ENCODE results near the gene AMZ2.
"Not testable (repeated sequence)": the region's sequence is repeated elsewhere in the genome, so short reads cannot be mapped to it uniquely, and the experiment has no call there.

AMZ2 gene

GRCh38 chr17:68209191-68209900, 38.5 kb upstream of the AMZ2 start:
- not testable (repeated sequence) for ATAC-seq (ENCODE audit: low read depth); H3K27ac Mint-ChIP-seq
- H3K4me1 Mint-ChIP-seq: peaks cover 29% of the 10 kb centered on the region

GRCh38 chr17:68210570-68211315, 37.1 kb upstream of the AMZ2 start:
- Mint-ChIP-seq H3K9me3 (no peaks in the 10 kb centered on the region), H3K27me3 (no peaks in the 10 kb centered on the region), H3K36me3 (peaks cover 11% of the 10 kb centered on the region), H3K27ac (peak overlapping the region; percentile 49), H3K4me1 (peaks cover 32% of the 10 kb centered on the region), H3K4me3 (no peak overlapping the region)
- ATAC-seq (ENCODE audit: low read depth): no peak
- DNase-seq (ENCODE audit: low spot score in 2 of 2): no peak

More at GRCh38 chr17:68209191-68209900, 38.5 kb upstream of the AMZ2 start:
- not testable (repeated sequence) for H3K27me3 Mint-ChIP-seq; H3K4me3 Mint-ChIP-seq; DNase-seq (ENCODE audit: low spot score in 2 of 2); H3K9me3 Mint-ChIP-seq
- peaks cover 11% of the 10 kb centered on the region for H3K36me3 Mint-ChIP-seq

- DNase-seq (ENCODE audit: low spot score in 2 of 2) (peak; percentile 19 to 25), ATAC-seq (ENCODE audit: low read depth) (peak; percentile 89)
- H3K27me3 Mint-ChIP-seq, H3K9me3 Mint-ChIP-seq: not testable (repeated sequence)
- H3K27ac Mint-ChIP-seq: peak overlapping the region; percentile 83
- peaks cover 31% of the 10 kb centered on the region for H3K4me1 Mint-ChIP-seq
- peak overlapping the region; percentile 61 for H3K4me3 Mint-ChIP-seq
- peaks cover 15% of the 10 kb centered on the region for H3K36me3 Mint-ChIP-seq
Measured at GRCh38 chr17:68213428-68214411, 34.1 kb upstream of the AMZ2 start.

- Mint-ChIP-seq H3K27ac (peak overlapping the region; percentile 83), H3K4me1 (peaks cover 33% of the 10 kb centered on the region), H3K36me3 (peaks cover 15% of the 10 kb centered on the region)
- peak in 1 of 2 donors; percentile 2 for DNase-seq (ENCODE audit: low spot score in 2 of 2)
- not testable (repeated sequence) for H3K27me3 Mint-ChIP-seq; H3K9me3 Mint-ChIP-seq; ATAC-seq (ENCODE audit: low read depth); H3K4me3 Mint-ChIP-seq
Measured at GRCh38 chr17:68215453-68215852, 32.4 kb upstream of the AMZ2 start.

- H3K4me3 Mint-ChIP-seq; DNase-seq (ENCODE audit: low spot score in 2 of 2); H3K27me3 Mint-ChIP-seq; ATAC-seq (ENCODE audit: low read depth); H3K9me3 Mint-ChIP-seq: not testable (repeated sequence)
- peaks cover 11% of the 10 kb centered on the region for H3K36me3 Mint-ChIP-seq
- H3K4me1 Mint-ChIP-seq: peaks cover 18% of the 10 kb centered on the region
- H3K27ac Mint-ChIP-seq: peak overlapping the region; percentile 68
Measured at GRCh38 chr17:68219429-68219828, 28.4 kb upstream of the AMZ2 start.

GRCh38 chr17:68220186-68220585, 27.7 kb upstream of the AMZ2 start:
- H3K4me1 Mint-ChIP-seq: peaks cover 19% of the 10 kb centered on the region
- peak overlapping the region; percentile 68 for H3K27ac Mint-ChIP-seq
- not testable (repeated sequence) for H3K27me3 Mint-ChIP-seq; DNase-seq (ENCODE audit: low spot score in 2 of 2); ATAC-seq (ENCODE audit: low read depth); H3K4me3 Mint-ChIP-seq; H3K9me3 Mint-ChIP-seq
- peaks cover 11% of the 10 kb centered on the region for H3K36me3 Mint-ChIP-seq

GRCh38 chr17:68220786-68221185, 27.1 kb upstream of the AMZ2 start:
- peaks cover 19% of the 10 kb centered on the region for H3K4me1 Mint-ChIP-seq
- not testable (repeated sequence) for H3K4me3 Mint-ChIP-seq; H3K9me3 Mint-ChIP-seq; H3K27me3 Mint-ChIP-seq; DNase-seq (ENCODE audit: low spot score in 2 of 2); ATAC-seq (ENCODE audit: low read depth)
- peak overlapping the region; percentile 68 for H3K27ac Mint-ChIP-seq
- peaks cover 11% of the 10 kb centered on the region for H3K36me3 Mint-ChIP-seq

- Mint-ChIP-seq H3K9me3 (no peaks in the 10 kb centered on the region), H3K27me3 (no peaks in the 10 kb centered on the region), H3K27ac (peak overlapping the region; percentile 76), H3K4me1 (peaks cover 25% of the 10 kb centered on the region), H3K4me3 (no peak overlapping the region), H3K36me3 (peaks cover 11% of the 10 kb centered on the region)
- ATAC-seq (ENCODE audit: low read depth) (no peak), DNase-seq (ENCODE audit: low spot score in 2 of 2) (no peak)
Measured at GRCh38 chr17:68221786-68222185, 26.1 kb upstream of the AMZ2 start.

- no peaks in the 10 kb centered on the region for H3K9me3 Mint-ChIP-seq
- peaks cover 25% of the 10 kb centered on the region for H3K4me1 Mint-ChIP-seq
- no peaks in the 10 kb centered on the region for H3K27me3 Mint-ChIP-seq
- DNase-seq (ENCODE audit: low spot score in 2 of 2) (no peak), ATAC-seq (ENCODE audit: low read depth) (no peak)
- peak overlapping the region; percentile 30 for H3K4me3 Mint-ChIP-seq
- peak overlapping the region; percentile 76 for H3K27ac Mint-ChIP-seq
- H3K36me3 Mint-ChIP-seq: peaks cover 14% of the 10 kb centered on the region
Measured at GRCh38 chr17:68222606-68223005, 25.2 kb upstream of the AMZ2 start.

GRCh38 chr17:68225055-68225454, 22.8 kb upstream of the AMZ2 start:
- H3K27ac Mint-ChIP-seq: peak overlapping the region; percentile 93
- peak; percentile 99 for ATAC-seq (ENCODE audit: low read depth)

GRCh38 chr17:68228039-68228680, 19.7 kb upstream of the AMZ2 start:
- not testable (repeated sequence) for H3K4me3 Mint-ChIP-seq; ATAC-seq (ENCODE audit: low read depth); DNase-seq (ENCODE audit: low spot score in 2 of 2); H3K9me3 Mint-ChIP-seq; H3K27me3 Mint-ChIP-seq
- H3K27ac Mint-ChIP-seq: peak overlapping the region; percentile 91
- peaks cover 21% of the 10 kb centered on the region for H3K4me1 Mint-ChIP-seq
- H3K36me3 Mint-ChIP-seq: peaks cover 14% of the 10 kb centered on the region

More at GRCh38 chr17:68225055-68225454, 22.8 kb upstream of the AMZ2 start:
- not testable (repeated sequence) for H3K27me3 Mint-ChIP-seq, H3K9me3 Mint-ChIP-seq
- peak overlapping the region; percentile 48 for H3K4me3 Mint-ChIP-seq
- peaks cover 27% of the 10 kb centered on the region for H3K4me1 Mint-ChIP-seq
- peak in 1 of 2 donors; percentile 58 for DNase-seq (ENCODE audit: low spot score in 2 of 2)
- peaks cover 15% of the 10 kb centered on the region for H3K36me3 Mint-ChIP-seq

- H3K4me3 Mint-ChIP-seq: no peak overlapping the region
- DNase-seq (ENCODE audit: low spot score in 2 of 2) (no peak), ATAC-seq (ENCODE audit: low read depth) (no peak)
- peak overlapping the region; percentile 91 for H3K27ac Mint-ChIP-seq
- H3K36me3 Mint-ChIP-seq: peaks cover 14% of the 10 kb centered on the region
- H3K4me1 Mint-ChIP-seq: peaks cover 21% of the 10 kb centered on the region
- no peaks in the 10 kb centered on the region for H3K27me3 Mint-ChIP-seq
- no peaks in the 10 kb centered on the region for H3K9me3 Mint-ChIP-seq
Measured at GRCh38 chr17:68228817-68229570, 18.8 kb upstream of the AMZ2 start.

GRCh38 chr17:68229619-68230018, 18.2 kb upstream of the AMZ2 start:
- H3K4me1 Mint-ChIP-seq: peaks cover 20% of the 10 kb centered on the region
- ATAC-seq (ENCODE audit: low read depth): no peak

More at GRCh38 chr17:68229619-68230018, 18.2 kb upstream of the AMZ2 start:
- Mint-ChIP-seq H3K36me3 (peaks cover 14% of the 10 kb centered on the region), H3K9me3 (no peaks in the 10 kb centered on the region), H3K27ac (peak overlapping the region; percentile 91), H3K27me3 (no peaks in the 10 kb centered on the region), H3K4me3 (no peak overlapping the region)
- DNase-seq (ENCODE audit: low spot score in 2 of 2): no peak

Measured in memory B cell (primary cell).